ENCODE data around the gene MCEMP1. TPM values are rescaled to one million over a fixed set of nuclear protein-coding genes. Genes with fewer than 3 reads are reported as not detected.

The MCEMP1 gene
- total and polyA plus RNA-seq, 2 of the 13 experiments (the other 11 are each of a cell fraction or from before 2014, with no cell fraction given) = not detected

- TF ChIP-seq ZNF142 (CRISPR knock-in tag; IDR thresholded peaks at IDR 0.05) (peak; percentile 75; the same call in 1 of the 2 replicates), TGIF2 (CRISPR knock-in tag; IDR thresholded peaks at IDR 0.05) (no peak), MXD4 (CRISPR knock-in tag; IDR thresholded peaks at IDR 0.05) (no peak), TIGD3 (CRISPR knock-in tag; IDR thresholded peaks at IDR 0.05; ENCODE audit: borderline replicate concordance) (no peak), ZNF639 (CRISPR knock-in tag; conservative IDR thresholded peaks at IDR 0.05) (no peak), GATAD2A (CRISPR knock-in tag; IDR thresholded peaks at IDR 0.05) (peak; percentile 14; the same call in 1 of the 2 replicates), ZSCAN22 (CRISPR knock-in tag; IDR thresholded peaks at IDR 0.05) (no peak), XBP1 (CRISPR knock-in tag; IDR thresholded peaks at IDR 0.05) (no peak), RBFOX2 (IDR thresholded peaks at IDR 0.05; ENCODE audit: low read depth, low read length) (peak; percentile 67), CBX1 (IDR thresholded peaks at IDR 0.05; ENCODE audit: low read depth) (no peak), ZBTB44 (CRISPR knock-in tag; IDR thresholded peaks at IDR 0.05) (no peak), ISX (CRISPR knock-in tag; conservative IDR thresholded peaks at IDR 0.05) (no peak), ZNF460 (CRISPR knock-in tag; IDR thresholded peaks at IDR 0.05; ENCODE audit: borderline replicate concordance) (no peak), NBN (conservative IDR thresholded peaks at IDR 0.05) (no peak), PHF20 (CRISPR knock-in tag; IDR thresholded peaks at IDR 0.05) (peak; percentile 99), ZZZ3 (CRISPR knock-in tag; IDR thresholded peaks at IDR 0.05; ENCODE audit: borderline replicate concordance) (no peak; the same call in 1 of the 2 replicates)
Measured at GRCh38 chr19:7629347-7630054, 47.4 kb upstream of the MCEMP1 start, which contains the start of the genes PET100 and XAB2 (continued).

Data from HepG2 (cell line).